H4 (cell line): ENCODE measurements around the gene MXRA8. TPM values are rescaled to one million over a fixed set of nuclear protein-coding genes. Genes with fewer than 3 reads are reported as not detected.

Source experiments
- DNase-seq: peaks from one replicate; pipeline ENCODE4 v3.0.0-alpha.2; 2015; ENCODE audit warnings: low spot score
- total RNA-seq: library from RNA; depleted of rRNA; stranded (reverse); fragments of >200 nt; shearing (Covaris generic); gene quantifications from 2 replicates; pipeline ENCODE4 v1.2.3, GENCODE V29; 2014

The MXRA8 gene
- total RNA-seq, 1 experiment from 2014 or later: 41.2 TPM

DNA sequence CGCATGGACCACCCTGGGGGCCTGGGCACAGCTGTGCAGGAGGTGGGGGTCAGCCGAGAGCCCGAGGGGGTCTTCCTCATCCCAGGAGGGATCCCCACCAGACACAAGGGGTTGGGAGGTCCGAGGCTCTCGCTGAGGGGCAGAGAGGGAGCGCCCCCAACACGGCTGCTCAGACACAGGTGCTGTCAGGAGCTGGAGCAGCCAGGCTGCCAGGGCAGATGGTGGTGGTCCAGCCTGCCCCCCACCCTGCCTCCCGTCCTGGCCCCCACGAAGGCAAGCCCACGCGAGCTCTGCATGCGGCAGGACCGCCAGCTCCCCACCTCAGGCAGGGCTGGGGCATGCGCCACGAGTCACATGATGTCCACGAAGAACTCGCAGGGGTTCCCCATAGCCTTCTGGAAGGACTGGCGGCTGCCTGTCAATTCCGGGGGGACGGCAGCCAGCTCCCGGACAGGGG, 22.5 kb downstream of the MXRA8 start:
- no peak for DNase-seq

DNA sequence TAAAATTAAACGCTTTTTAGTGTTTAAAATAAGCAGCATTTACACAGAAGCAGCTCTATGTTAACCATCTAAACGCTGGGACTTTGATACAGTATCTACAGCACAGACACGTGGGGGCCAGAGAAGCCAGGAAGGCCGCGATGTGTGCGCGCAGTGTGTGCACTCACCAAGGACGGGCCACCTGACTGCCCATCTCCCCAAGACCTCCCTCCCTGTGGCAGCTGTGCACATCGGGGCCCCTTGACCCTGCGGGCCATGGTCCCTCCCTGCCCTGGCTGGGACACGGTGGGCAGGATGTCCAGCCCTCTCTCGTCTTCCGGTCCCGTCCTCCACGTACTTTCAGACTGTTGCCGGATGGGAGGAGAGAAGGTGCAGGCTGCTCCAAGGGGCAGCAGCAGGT, 23.1 kb downstream of the MXRA8 start:
- no peak for DNase-seq

DNA sequence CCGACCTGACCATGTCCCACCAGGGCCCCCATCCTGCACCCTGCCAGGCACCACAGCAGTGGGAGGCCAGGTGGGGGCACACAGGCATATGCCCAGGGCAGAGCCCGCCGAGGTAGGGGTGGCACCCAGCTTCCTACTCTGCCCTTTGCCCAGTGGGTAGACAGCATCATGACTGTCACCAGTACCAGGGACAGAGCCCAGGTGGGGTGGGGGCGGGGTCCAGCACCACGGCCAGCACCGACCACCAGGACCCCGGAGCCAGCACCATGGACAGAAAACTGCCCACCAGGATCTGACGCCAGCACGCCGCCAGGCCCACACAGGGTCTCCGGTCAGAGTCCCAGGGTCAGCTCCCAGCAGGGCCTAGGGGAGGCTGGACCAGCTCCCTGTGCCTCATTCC, 23.5 kb downstream of the MXRA8 start:
- DNase-seq: no peak

DNA sequence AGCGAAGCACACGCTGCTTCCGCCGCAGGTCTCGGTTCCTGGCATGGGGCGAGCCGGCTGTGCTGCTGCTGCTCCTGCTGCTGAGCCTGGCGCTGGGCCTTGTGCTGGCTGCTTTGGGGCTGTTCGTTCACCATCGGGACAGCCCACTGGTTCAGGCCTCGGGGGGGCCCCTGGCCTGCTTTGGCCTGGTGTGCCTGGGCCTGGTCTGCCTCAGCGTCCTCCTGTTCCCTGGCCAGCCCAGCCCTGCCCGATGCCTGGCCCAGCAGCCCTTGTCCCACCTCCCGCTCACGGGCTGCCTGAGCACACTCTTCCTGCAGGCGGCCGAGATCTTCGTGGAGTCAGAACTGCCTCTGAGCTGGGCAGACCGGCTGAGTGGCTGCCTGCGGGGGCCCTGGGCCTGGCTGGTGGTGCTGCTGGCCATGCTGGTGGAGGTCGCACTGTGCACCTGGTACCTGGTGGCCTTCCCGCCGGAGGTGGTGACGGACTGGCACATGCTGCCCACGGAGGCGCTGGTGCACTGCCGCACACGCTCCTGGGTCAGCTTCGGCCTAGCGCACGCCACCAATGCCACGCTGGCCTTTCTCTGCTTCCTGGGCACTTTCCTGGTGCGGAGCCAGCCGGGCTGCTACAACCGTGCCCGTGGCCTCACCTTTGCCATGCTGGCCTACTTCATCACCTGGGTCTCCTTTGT, 24.7 kb downstream of the MXRA8 start:
- no peak for DNase-seq

DNA sequence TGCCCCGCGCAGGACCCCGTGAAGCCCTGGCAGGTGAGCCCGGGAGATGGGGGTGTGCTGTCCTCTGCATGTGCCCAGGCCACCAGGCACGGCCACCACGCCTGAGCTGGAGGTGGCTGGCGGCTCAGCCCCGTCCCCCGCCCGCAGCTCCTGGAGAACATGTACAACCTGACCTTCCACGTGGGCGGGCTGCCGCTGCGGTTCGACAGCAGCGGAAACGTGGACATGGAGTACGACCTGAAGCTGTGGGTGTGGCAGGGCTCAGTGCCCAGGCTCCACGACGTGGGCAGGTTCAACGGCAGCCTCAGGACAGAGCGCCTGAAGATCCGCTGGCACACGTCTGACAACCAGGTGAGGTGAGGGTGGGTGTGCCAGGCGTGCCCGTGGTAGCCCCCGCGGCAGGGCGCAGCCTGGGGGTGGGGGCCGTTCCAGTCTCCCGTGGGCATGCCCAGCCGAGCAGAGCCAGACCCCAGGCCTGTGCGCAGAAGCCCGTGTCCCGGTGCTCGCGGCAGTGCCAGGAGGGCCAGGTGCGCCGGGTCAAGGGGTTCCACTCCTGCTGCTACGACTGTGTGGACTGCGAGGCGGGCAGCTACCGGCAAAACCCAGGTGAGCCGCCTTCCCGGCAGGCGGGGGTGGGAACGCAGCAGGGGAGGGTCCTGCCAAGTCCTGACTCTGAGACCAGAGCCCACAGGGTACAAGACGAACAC, 25.4 kb downstream of the MXRA8 start:
- no peak for DNase-seq

DNA sequence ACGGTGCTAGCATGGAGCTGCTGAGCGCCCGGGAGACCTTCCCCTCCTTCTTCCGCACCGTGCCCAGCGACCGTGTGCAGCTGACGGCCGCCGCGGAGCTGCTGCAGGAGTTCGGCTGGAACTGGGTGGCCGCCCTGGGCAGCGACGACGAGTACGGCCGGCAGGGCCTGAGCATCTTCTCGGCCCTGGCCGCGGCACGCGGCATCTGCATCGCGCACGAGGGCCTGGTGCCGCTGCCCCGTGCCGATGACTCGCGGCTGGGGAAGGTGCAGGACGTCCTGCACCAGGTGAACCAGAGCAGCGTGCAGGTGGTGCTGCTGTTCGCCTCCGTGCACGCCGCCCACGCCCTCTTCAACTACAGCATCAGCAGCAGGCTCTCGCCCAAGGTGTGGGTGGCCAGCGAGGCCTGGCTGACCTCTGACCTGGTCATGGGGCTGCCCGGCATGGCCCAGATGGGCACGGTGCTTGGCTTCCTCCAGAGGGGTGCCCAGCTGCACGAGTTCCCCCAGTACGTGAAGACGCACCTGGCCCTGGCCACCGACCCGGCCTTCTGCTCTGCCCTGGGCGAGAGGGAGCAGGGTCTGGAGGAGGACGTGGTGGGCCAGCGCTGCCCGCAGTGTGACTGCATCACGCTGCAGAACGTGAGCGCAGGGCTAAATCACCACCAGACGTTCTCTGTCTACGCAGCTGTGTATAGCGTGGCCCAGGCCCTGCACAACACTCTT, 26.2 kb downstream of the MXRA8 start:
- no peak for DNase-seq

DNA sequence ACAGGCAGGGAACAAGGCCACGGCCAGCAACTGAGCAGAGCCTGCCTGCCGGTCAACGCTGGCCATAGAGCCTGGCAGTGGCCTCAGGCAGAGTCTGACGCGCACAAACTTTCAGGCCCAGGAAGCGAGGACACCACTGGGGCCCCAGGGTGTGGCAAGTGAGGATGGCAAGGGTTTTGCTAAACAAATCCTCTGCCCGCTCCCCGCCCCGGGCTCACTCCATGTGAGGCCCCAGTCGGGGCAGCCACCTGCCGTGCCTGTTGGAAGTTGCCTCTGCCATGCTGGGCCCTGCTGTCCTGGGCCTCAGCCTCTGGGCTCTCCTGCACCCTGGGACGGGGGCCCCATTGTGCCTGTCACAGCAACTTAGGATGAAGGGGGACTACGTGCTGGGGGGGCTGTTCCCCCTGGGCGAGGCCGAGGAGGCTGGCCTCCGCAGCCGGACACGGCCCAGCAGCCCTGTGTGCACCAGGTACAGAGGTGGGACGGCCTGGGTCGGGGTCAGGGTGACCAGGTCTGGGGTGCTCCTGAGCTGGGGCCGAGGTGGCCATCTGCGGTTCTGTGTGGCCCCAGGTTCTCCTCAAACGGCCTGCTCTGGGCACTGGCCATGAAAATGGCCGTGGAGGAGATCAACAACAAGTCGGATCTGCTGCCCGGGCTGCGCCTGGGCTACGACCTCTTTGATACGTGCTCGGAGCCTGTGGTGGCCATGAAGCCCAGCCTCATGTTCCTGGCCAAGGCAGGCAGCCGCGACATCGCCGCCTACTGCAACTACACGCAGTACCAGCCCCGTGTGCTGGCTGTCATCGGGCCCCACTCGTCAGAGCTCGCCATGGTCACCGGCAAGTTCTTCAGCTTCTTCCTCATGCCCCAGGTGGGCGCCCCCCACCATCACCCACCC, 27.0 kb downstream of the MXRA8 start, which contains the start of gene TAS1R3:
Gene TAS1R3, plus strand, starts transcription at position 213 of the 898 bp plus-strand sequence. Its CDS starts 66 bp downstream, at position 279.
- DNase-seq: no peak

DNA sequence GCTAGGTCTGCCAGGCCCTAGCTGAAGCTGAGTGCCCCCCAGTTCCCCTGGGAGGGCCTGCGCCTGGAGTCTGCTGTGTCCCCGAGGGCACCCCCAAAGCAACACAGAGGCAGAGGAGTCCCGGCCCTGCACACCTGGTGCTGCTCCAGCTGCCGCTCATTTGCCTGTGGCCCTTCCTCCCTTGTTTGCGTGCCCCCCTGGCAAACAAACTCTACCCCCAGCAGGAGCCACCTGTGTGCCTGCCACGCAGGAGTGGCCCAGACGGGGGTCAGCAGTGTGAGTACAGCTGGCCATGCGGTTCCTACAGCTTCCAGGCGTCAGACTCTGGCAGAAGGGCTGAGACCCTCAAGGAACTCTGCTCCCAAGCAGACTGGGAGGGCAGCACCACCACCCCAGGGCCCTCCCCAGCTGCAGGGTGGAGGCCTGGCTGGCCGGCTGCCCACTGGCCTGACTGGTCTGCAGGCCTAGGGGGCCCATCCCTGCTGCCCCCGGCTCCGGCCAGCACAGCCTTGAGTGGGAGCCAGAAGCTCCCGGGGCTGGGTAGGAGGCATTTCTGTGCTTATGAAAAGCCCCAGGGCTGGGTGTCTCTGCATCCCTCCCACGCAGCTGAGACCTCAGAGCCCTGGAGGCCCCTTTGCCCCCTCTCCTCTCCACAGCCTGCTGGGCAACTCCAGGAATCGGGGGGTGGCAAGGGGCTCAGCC, 27.8 kb downstream of the MXRA8 start:
- no peak for DNase-seq

DNA sequence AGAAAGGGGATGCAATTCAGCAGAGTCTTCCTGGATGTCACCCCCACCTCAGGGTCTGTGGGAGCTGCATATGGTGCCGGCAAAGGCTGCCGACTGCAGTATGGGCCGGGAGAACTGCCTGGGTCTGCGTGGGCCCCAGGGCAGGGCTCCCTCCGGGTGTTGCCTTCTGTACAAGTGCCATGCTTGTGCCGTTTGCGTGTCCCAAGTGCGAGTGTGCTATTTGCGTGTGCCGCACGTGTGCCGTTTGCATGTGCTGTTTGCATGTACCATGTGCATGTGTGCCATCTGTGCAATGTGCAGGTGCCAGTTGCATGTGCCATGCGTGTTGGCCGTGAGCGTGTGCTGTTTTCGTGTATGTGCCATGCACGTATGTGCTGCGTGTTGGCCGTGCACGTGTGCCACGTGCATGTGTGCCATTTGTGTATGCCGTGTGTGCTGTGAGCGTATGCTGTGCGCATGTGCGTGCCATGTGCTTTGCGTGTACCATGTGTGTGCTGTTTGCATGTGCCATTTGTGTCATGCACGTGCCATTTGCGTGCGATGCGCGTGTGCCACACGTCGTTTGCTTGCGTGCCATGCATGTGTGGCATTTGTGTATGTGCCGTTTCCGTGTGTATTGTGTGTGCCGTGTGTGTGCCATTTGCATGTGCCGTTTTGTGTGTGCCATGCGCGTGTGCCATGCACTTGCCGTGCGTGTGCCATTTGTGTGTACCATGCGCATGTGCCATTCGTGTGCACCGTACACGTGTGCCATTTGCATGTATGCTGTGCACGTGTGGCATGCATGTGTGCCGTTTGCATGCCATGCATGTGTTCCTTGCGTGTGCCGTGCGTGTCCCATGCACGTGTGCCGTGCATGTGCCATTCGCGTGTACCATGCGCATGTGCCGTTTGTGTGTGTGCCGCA, 28.8 kb downstream of the MXRA8 start:
- no peak for DNase-seq

DNA sequence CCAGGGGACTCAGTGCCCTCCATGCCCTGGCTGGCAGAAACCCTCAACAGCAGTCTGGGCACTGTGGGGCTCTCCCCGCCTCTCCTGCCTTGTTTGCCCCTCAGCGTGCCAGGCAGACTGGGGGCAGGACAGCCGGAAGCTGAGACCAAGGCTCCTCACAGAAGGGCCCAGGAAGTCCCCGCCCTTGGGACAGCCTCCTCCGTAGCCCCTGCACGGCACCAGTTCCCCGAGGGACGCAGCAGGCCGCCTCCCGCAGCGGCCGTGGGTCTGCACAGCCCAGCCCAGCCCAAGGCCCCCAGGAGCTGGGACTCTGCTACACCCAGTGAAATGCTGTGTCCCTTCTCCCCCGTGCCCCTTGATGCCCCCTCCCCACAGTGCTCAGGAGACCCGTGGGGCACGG, 30.1 kb downstream of the MXRA8 start:
- DNase-seq: no peak

DNA sequence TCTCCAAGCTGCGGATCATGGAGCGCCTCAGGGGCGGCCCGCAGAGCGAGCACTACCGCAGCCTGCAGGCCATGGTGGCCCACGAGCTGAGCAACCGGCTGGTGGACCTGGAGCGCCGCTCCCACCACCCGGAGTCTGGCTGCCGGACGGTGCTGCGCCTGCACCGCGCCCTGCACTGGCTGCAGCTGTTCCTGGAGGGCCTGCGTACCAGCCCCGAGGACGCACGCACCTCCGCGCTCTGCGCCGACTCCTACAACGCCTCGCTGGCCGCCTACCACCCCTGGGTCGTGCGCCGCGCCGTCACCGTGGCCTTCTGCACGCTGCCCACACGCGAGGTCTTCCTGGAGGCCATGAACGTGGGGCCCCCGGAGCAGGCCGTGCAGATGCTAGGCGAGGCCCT, 31.1 kb downstream of the MXRA8 start:
- no peak for DNase-seq

DNA sequence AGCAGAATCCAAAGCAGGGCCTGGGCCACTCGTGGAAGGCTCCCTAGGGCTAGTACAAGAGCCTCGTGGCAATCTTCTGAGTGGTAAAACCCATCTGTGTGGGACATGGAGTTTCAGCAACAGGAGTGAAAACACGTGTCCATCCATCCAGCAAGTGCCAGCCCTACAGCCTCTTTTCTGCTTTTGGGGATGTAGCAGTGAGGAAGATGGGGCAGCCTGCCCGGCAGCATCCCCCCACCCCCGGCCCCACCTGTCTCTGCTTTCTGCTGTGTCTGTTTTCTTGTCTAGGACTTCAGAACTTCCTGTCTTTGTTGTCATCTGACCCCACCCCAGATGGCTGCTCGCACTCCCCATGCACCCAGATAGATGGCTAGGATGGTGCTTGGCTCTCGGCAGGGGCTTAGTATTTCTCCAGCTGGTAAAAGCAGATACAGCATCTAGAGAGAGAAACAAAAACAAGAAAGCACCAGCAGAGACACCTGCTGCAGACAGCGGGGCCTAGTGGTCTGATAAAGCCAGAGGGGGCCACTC, 32.2 kb downstream of the MXRA8 start:
- no peak for DNase-seq

DNA sequence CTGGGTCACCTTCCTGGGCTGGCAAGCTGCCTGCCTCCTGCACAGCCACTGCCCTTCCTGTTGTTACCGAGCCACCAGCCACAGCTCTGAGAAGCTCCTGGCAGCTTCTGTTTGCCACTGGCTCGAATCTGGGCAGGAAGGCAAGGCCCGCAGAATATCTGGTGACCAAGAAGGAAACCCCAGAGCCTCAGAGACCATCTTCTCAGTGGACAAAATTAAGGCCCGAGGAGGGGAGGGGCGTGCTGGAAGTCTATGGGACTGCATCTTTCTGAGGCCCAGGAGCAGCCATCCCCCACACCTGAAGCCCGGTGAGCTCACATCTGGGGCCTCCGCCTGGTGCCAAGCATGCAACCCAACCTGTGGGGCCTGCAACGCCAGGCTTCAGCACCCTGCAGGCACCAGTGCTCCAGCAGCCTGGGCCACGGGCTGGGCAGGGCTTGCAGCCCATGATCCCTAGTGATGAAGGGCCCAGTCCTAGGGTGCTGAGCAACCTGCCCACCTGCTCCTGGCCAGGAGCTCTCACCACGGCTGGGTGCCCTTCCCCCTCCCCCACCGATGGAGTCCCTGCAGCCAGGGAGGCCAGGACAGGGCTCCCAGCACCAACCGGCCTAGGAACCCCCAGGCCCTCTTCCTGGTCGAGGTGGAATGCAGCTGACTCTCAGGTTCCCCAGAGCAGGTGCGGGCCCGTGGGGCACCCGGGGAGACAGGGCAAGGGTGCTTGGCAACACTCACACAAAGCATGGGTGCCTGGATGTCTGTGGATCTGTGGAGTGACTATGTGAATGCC, 32.9 kb downstream of the MXRA8 start:
- no peak for DNase-seq

DNA sequence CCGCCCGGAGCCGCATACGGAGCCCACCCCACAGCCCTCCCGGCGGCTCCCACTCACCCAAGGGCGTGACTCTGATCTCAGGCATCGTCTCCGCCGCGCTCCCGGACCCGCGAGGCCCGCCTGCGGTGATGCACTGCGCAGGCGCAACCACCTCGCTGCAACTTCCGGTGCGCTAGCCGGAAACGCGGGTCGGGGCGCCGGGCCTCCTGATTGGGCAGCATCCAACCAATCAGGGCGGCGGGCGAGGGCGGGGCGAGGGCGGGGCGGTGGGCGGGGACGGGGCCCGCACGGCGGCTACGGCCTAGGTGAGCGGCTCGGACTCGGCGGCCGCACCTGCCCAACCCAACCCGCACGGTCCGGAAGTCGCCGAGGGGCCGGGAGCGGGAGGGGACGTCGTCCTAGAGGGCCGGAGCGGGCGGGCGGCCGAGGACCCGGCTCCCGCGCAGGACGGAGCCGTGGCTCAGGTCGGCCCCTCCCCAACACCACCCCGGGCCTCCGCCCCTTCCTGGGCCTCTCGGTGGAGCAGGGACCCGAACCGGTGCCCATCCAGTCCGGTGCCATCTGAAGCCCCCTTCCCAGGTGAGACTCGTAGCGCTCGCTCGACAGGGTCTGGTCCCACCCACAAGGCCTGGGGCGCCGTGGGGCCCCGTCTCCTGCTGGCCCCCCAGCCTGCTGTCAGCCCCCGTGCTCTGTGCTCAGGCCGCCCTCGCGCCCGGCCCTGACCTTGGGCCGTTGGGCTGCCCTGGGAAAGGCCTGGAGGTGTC, 33.6 kb downstream of the MXRA8 start, which contains the start of the genes CPTP and INTS11:
Gene CPTP, plus strand, starts transcription at position 279 of the 764 bp plus-strand sequence. CDS start 2,109 bp downstream, outside the sequence.
Gene INTS11, minus strand, starts transcription at position 137 of the 764 bp plus-strand sequence. Its CDS starts 52 bp downstream, at position 85.
- DNase-seq: peak; percentile 91

DNA sequence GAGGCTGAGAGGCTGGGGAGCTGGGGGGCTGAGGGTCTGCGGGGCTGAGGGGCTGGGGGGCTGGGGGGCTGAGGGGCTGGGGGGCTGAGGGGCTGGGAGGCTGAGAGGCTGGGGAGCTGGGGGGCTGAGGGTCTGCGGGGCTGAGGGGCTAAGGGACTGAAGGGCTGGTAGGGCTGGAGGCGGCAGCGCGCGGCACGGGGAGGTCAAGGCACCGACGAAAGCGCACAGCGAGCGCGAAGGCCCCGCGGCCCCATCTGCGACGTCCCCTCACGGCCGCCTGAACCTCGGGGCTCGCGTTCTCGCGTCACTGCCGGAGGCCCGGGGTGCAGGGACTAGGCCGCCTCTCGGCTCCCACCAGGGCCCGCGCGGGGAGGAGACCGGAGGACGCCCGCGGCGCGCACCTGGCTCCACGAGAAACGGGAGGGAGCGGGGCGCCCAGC, 34.3 kb downstream of the MXRA8 start:
- DNase-seq: no peak

DNA sequence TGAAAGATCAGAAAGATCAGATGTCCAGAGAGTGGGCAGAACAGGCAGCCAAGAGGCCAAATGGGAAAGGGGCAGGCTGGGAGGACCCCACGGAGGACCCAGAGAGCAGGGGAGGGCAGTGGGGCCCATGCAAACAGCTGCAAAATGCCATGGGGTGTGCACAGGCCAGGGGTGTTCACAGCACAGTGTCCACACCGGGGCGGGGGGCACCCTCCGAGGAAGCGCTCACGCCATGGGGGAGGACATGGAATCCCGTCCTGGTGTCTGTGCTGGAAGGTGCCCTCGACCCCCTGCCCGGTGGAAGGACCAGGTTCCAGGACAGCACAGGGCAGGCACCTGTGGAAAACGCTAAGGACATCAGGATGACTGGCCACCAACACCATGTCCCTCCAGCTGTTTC, 35.4 kb downstream of the MXRA8 start:
- DNase-seq: no peak

DNA sequence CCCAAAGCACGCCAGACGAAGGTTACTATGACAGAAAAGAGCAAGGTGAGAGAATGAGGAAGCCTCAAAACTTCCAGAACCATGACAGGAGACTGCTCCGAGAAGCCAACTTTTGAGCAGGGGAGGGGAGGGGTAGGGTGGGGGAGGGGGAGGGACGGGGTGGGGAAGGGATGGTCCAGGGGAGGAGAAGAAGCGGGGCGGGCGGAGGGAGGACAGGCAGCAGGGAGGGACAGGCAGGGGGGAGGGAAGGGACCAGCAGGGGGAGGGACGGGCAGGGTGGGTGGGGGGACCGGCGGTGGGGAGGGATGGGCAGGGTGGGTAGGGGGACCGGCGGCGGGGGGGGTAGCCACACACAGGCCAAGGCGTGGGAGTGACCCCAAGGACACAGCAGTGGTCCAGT, 35.9 kb downstream of the MXRA8 start:
- no peak for DNase-seq

DNA sequence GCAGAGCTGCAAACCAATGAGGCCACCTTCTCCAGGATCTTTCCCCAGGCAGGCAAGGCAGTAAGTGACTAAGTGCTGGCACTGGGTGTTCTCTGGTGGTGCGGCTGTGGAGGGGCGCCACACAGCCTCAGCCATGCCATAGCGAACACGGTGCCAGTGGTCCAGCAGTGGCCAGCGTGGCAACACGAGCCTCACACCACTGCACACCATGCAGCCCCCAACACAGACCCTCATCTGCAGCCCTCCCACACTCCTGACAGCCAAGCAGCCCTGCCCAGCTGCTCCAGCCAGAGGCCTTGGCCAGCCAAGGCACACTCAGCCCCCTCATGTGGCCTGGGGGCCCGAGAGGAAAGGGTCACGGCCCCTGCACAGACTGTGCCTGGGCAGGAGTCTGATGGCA, 36.9 kb downstream of the MXRA8 start:
- DNase-seq: no peak
